Measurements from ENCODE around the gene MAP10.

Gene MAP10

GRCh38 chr1:232764458-232765251 lies 40.6 kb upstream of the MAP10 start (continued):
- TF ChIP-seq REPIN1 (tag by site-specific recombination; IDR thresholded peaks at IDR 0.05; ENCODE audit: low read depth): peak; percentile 59; the same call in 1 of the 2 replicates
- 0 out of 2 replicates have a peak, but pooled peaks have one; percentile 41 for TF ChIP-seq ZNF449 (tag by site-specific recombination; IDR thresholded peaks at IDR 0.05)
- peak; percentile 38; the same call in 1 of the 2 replicates for TF ChIP-seq KLF16 (tag by site-specific recombination; IDR thresholded peaks at IDR 0.05)
- peak; percentile 66 for TF ChIP-seq ZNF843 (tag by site-specific recombination; IDR thresholded peaks at IDR 0.05)
- peak; percentile 92 for TF ChIP-seq PRDM6 (tag by site-specific recombination; IDR thresholded peaks at IDR 0.05)
- TF ChIP-seq FEZF1 (tag by site-specific recombination; IDR thresholded peaks at IDR 0.05): peak; percentile 72

- Histone ChIP-seq H3K9me3 (ENCODE audit: control insufficient read depth, insufficient read depth, low read depth, low read length) (no peaks in the 10 kb centered on the region), H3K36me3 (ENCODE audit: control insufficient read depth in 2 of 2, insufficient read depth in 1 of 2, low read length in 2 of 2) (no peaks in the 10 kb centered on the region), H3K27ac (ENCODE audit: extremely low read depth, low read depth, low read length) (no peak overlapping the region), H3K4me3 (ENCODE audit: low read depth, low read length) (no peak overlapping the region), H3K4me1 (ENCODE audit: control insufficient read depth, insufficient read depth, low read length) (peaks cover 34% of the 10 kb centered on the region)
- POLR2A ChIA-PET: no interaction called here
- TF ChIP-seq ZNF138 (tag by site-specific recombination; IDR thresholded peaks at IDR 0.05; ENCODE audit: borderline replicate concordance) (no peak), ZFP69B (tag by site-specific recombination; IDR thresholded peaks at IDR 0.05) (no peak), GFI1B (tag by site-specific recombination; IDR thresholded peaks at IDR 0.05) (no peak), TCF7L2 (IDR thresholded peaks at IDR 0.05; ENCODE audit: borderline replicate concordance, low read depth, low read length) (no peak), ZNF223 (tag by site-specific recombination; IDR thresholded peaks at IDR 0.05) (no peak), ZNF660 (tag by site-specific recombination; IDR thresholded peaks at IDR 0.05) (no peak), ZNF341 (tag by site-specific recombination; IDR thresholded peaks at IDR 0.05; ENCODE audit: low read depth) (no peak), ZSCAN5A (tag by site-specific recombination; IDR thresholded peaks at IDR 0.05) (no peak), ZNF521 (tag by site-specific recombination; IDR thresholded peaks at IDR 0.05) (no peak), ZNF692 (tag by site-specific recombination; IDR thresholded peaks at IDR 0.05) (no peak), HOXC10 (CRISPR knock-in tag; IDR thresholded peaks at IDR 0.05) (no peak), OSR2 (tag by site-specific recombination; IDR thresholded peaks at IDR 0.05) (no peak), ZNF48 (tag by site-specific recombination; IDR thresholded peaks at IDR 0.05) (no peak), ZNF26 (tag by site-specific recombination; IDR thresholded peaks at IDR 0.05) (no peak), ZSCAN18 (tag by site-specific recombination; IDR thresholded peaks at IDR 0.05) (no peak), ZFP37 (tag by site-specific recombination; IDR thresholded peaks at IDR 0.05) (no peak)
- CTCF ChIA-PET: interaction anchor here (1.2 to 2.4 kb wide), 2 partner anchors 27 to 28 kb away, joined by 3 to 5 read pairs; no protein-coding TSS in a partner anchor
Measured at GRCh38 chr1:232765542-232765941, 39.7 kb upstream of the MAP10 start.
